ENCODE measurements around the gene PDIA6. TPM values are rescaled to one million over a fixed set of nuclear protein-coding genes. Genes with fewer than 3 reads are reported as not detected.

Gene PDIA6
- total and polyA plus RNA-seq, 2 donors (not counting 1 experiment from before 2014, with no cell fraction given), result 23.8 to 53.8 TPM

GRCh38 chr2:10760794-10761504, 51.6 kb downstream of the PDIA6 start:
- H2AFZ ChIP-seq (ENCODE audit: insufficient read depth, low read depth, low read length, poor library complexity, severe bottlenecking), result no peak overlapping the region
- Mint-ChIP-seq H3K27me3 (no peaks in the 10 kb centered on the region), H3K27ac (no peak overlapping the region), H3K4me1 (peaks cover 11% of the 10 kb centered on the region), H3K4me3 (no peak overlapping the region), H3K9me3 (ENCODE audit: insufficient read depth) (no peaks in the 10 kb centered on the region)
- no peak for DNase-seq
- H3K4me3 ChIP-seq (ENCODE audit: control extremely low read depth in 1 of 5, extremely low read depth in 1 of 5, insufficient read depth in 1 of 5, low read depth in 2 of 5, low read length in 4 of 5), result no peak overlapping the region
- H3K9me3 ChIP-seq (ENCODE audit: control extremely low read depth in 1 of 3, control insufficient read depth in 2 of 3, insufficient read depth in 1 of 3, low read length in 2 of 3), result peaks cover 0 to 3% (median 0%) of the 10 kb centered on the region in 3 donors
- intact Hi-C loops (cut with micrococcal nuclease), result no loop called here
- H3K4me2 ChIP-seq (replicated peaks; ENCODE audit: low read depth, low read length, poor library complexity, severe bottlenecking), result no peak overlapping the region
- WGBS (ENCODE audit: insufficient coverage), result 91% methylated on average over 12 of the region's 13 CpGs
- no peak overlapping the region for H3K27ac ChIP-seq (ENCODE audit: low read length in 2 of 2)
- no peak for ATAC-seq (ENCODE audit: low read depth)
- H3K36me3 ChIP-seq (replicated peaks in 1 of 2; ENCODE audit: control extremely low read depth in 1 of 2, control insufficient read depth in 1 of 2, extremely low read depth in 1 of 2, insufficient read depth in 2 of 2, low read length in 1 of 2), result no peaks in the 10 kb centered on the region
- ChIA-PET POLR2A (no interaction called here), CTCF (no interaction called here)
- H3K27me3 ChIP-seq (replicated peaks in 1 of 4; ENCODE audit: control extremely low read depth in 1 of 4, control insufficient read depth in 3 of 4, insufficient read depth in 4 of 4, low read length in 3 of 4), result peaks cover 0 to 2% (median 0%) of the 10 kb centered on the region in 4 experiments
- no peaks in the 10 kb centered on the region for H3K79me2 ChIP-seq (ENCODE audit: control insufficient read depth, insufficient read depth, low read length)
- H3K9ac ChIP-seq (ENCODE audit: low read length), result no peak overlapping the region
- H4K20me1 ChIP-seq (ENCODE audit: control insufficient read depth, insufficient read depth, low read length, poor library complexity, severe bottlenecking), result no peaks in the 10 kb centered on the region
- H3K4me1 ChIP-seq (ENCODE audit: control insufficient read depth in 2 of 2, insufficient read depth in 2 of 2, low read length in 2 of 2), result peaks cover 8 to 9% of the 10 kb centered on the region in 2 donors
- TF ChIP-seq EZH2 (IDR thresholded peaks at IDR 0.05; ENCODE audit: borderline replicate concordance, insufficient read depth, low read depth, low read length, poor library complexity, severe bottlenecking), result no peak

- H3K27ac ChIP-seq (ENCODE audit: low read length in 2 of 2), result no peak overlapping the region
- 98% methylated on average over 11 of the region's 11 CpGs for WGBS (ENCODE audit: insufficient coverage)
- ATAC-seq (ENCODE audit: low read depth) (no peak), DNase-seq (no peak)
- H3K4me1 ChIP-seq (ENCODE audit: control insufficient read depth in 2 of 2, insufficient read depth in 2 of 2, low read length in 2 of 2), result peaks cover 6 to 7% of the 10 kb centered on the region in 2 donors
- intact Hi-C loops (cut with micrococcal nuclease), result no loop called here
- no peaks in the 10 kb centered on the region for H3K36me3 ChIP-seq (replicated peaks in 1 of 2; ENCODE audit: control extremely low read depth in 1 of 2, control insufficient read depth in 1 of 2, extremely low read depth in 1 of 2, insufficient read depth in 2 of 2, low read length in 1 of 2)
- Mint-ChIP-seq H3K27ac (no peak overlapping the region), H3K27me3 (no peaks in the 10 kb centered on the region), H3K4me1 (peaks cover 9% of the 10 kb centered on the region), H3K9me3 (ENCODE audit: insufficient read depth) (no peaks in the 10 kb centered on the region), H3K4me3 (no peak overlapping the region)
- CTCF ChIA-PET, result no interaction called here
- H3K4me3 ChIP-seq (ENCODE audit: control extremely low read depth in 1 of 5, extremely low read depth in 1 of 5, insufficient read depth in 1 of 5, low read depth in 2 of 5, low read length in 4 of 5), result no peak overlapping the region
- no peaks in the 10 kb centered on the region for H3K79me2 ChIP-seq (ENCODE audit: control insufficient read depth, insufficient read depth, low read length)
- no peak overlapping the region for H3K9ac ChIP-seq (ENCODE audit: low read length)
- no peak overlapping the region for H2AFZ ChIP-seq (ENCODE audit: insufficient read depth, low read depth, low read length, poor library complexity, severe bottlenecking)
- peaks cover 0 to 3% (median 0%) of the 10 kb centered on the region in 3 donors for H3K9me3 ChIP-seq (ENCODE audit: control extremely low read depth in 1 of 3, control insufficient read depth in 2 of 3, insufficient read depth in 1 of 3, low read length in 2 of 3)
- peaks cover 0 to 2% (median 0%) of the 10 kb centered on the region in 4 experiments for H3K27me3 ChIP-seq (replicated peaks in 1 of 4; ENCODE audit: control extremely low read depth in 1 of 4, control insufficient read depth in 3 of 4, insufficient read depth in 4 of 4, low read length in 3 of 4)
- TF ChIP-seq EZH2 (IDR thresholded peaks at IDR 0.05; ENCODE audit: borderline replicate concordance, insufficient read depth, low read depth, low read length, poor library complexity, severe bottlenecking) (no peak), CTCF (IDR thresholded peaks at IDR 0.05) (no peak)
- POLR2A ChIA-PET, result no interaction called here
- H3K4me2 ChIP-seq (replicated peaks; ENCODE audit: low read depth, low read length, poor library complexity, severe bottlenecking), result no peak overlapping the region
- no peaks in the 10 kb centered on the region for H4K20me1 ChIP-seq (ENCODE audit: control insufficient read depth, insufficient read depth, low read length, poor library complexity, severe bottlenecking)
Observed at GRCh38 chr2:10759151-10759714, 53.4 kb downstream of the PDIA6 start.

Measured in B cell (primary cell).